A549 treated with CORT108297 at 1 μM for 4 hours (cell line): ENCODE results near the gene ALDH3A1. TPM values are rescaled to one million over a fixed set of nuclear protein-coding genes. Genes with fewer than 3 reads are reported as not detected.

ENCODE experiments used
- total RNA-seq: library from RNA; stranded (reverse); fragments of 200-300 nt; extraction: Qiagen RNA extraction; gene quantifications from 5 replicates; pipeline ENCODE4 v1.2.3, GENCODE V29; 2022

The ALDH3A1 gene
- 738 to 1,121 TPM (median 806 TPM) in 5 replicates for total RNA-seq

DNA sequence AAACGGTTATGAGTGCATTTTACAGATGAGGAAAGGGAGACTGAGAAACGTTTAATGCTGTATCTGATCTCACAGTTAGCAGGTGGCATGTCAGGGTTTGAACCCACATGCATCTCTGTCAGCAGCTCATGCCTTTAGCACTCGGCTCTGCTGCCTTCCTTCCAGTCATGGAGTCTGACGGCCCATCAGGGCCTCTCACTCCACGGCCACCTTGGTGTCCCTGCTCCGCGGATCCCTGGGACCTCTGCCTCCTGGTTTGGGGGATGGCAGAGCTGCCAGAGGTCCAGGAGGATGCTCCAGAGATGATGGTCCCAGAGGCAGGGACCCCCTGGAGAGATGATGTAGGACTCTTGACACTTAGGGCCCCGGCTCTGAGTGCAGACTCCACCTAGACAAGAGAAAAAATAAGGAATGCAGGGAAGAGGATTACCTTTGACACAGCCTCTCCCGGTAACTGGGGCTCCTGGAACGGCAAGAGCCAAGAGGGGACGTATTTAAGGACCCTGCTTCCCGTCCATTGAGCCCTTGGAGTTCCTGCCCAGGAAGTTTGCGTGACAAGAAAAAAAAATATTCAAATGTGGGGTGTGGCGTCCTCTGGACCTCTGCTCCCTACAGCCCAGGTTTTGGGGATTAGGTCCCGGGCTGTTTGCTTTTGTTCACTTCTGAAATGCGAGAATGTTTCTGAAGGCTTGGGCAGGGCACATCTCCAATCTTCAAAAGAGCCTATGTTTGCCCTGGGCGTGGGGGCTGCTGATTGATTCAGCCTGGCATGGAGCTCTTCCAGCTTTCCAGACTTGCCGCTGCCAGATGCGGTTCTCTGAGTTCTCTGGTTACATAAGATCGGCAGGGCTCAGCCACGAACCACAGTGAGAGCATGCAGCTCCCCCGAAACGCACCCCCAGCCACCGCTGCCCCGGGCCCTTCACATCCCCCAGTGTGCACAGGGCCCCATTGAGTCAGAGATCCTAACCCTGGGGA lies at the start of gene ALDH3A1:
Gene ALDH3A1 (minus strand): TSS at position 470 of the 978 bp plus-strand sequence. CDS start 3,169 bp downstream, outside the sequence.

DNA sequence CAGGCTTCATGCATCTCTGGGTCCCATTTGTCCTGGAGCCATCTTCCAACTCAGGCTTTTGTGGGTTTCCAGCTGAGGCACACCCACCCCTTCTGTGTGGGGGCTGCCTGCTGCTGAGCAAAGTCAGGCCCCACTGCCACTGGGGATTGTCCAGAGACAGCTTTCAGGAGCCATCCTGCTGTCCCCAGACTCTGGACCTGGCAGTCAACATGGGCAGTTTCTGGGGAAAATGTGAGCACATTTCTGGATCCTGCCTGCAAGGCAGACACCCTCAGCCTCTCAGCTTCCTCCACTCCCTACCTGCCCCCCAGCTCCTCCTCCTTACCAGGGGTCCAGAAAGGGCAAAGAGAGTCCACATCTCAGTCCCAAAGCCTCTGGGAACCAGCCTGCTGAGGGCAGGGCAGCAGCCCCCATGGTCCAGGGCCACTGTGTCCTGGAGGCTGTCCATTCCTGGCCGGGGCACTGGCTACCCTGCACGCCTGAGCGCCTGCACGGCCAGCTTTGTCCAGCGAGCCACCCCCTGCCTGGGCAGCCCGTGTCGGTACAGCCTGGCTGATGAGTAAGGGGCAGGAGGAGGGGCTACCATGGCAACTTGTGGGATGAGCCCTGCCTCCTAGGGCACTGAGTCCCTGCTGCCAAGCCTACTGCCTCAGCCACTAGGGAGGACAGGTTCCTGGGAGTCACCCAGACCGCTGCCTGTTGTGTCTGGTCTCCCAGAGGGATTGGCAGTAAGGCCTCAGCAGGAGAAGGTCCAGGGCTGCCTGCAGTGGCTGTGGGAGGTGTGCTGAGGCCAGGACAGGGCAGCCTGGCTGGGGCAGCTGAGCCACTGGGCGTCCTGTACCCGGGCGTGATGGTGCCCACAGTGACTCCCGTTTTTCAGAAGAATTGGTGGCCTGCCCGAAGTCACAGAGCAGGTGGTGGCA lies 31.7 kb downstream of the ALDH3A1 start, which contains the start of gene SLC47A2:
Gene SLC47A2 (minus strand): TSS at position 477 of the 923 bp plus-strand sequence. CDS start 29 bp downstream, at position 448.

Other genes with a start within 250 kb of the ALDH3A1 start
- gene SLC47A1, start 214.4 kb downstream of the ALDH3A1 start, total RNA-seq, result 23.1 to 25.2 TPM (median 24.0 TPM) in 5 replicates
- gene ALDH3A2, start 99.5 kb downstream of the ALDH3A1 start, total RNA-seq, result 161 to 182 TPM (median 165 TPM) in 5 replicates
- gene SLC47A2, start 31.7 kb downstream of the ALDH3A1 start, total RNA-seq, result 0.05 to 0.20 TPM (median 0.14 TPM) in 5 replicates
- gene ULK2, start 119.6 kb upstream of the ALDH3A1 start, total RNA-seq, result 10.8 to 15.2 TPM (median 13.3 TPM) in 5 replicates
- gene AKAP10, start 229.5 kb upstream of the ALDH3A1 start, total RNA-seq, result 18.9 to 24.7 TPM (median 20.7 TPM) in 5 replicates